Neutrophil (primary cell): ENCODE data around the gene ZBTB11.
"Not testable (repeated sequence)": the region's sequence is repeated elsewhere in the genome, so short reads cannot be mapped to it uniquely, and the experiment has no call there.

ENCODE experiments used
- H3K27ac ChIP-seq: fragments of 200-600 bp; sonication (generic); 2 replicates; pipeline ENCODE4 v1.5.1; 2016; ENCODE audit warnings: mild to moderate bottlenecking, moderate library complexity
- H3K27me3 ChIP-seq: fragments of 200-600 bp; sonication (generic); 2 replicates; pipeline ENCODE4 v1.6.0; 2016; ENCODE audit warnings: mild to moderate bottlenecking
- H3K36me3 ChIP-seq: fragments of 200-600 bp; sonication (generic); 2 replicates; pipeline ENCODE4 v1.5.1; 2017
- H3K4me1 ChIP-seq, 2 experiments: fragments of 200-600 bp in 1 of 2; sonication (generic) in 1 of 2; 1 replicate in 1 of 2; 2 replicates in 1 of 2; pipeline versions ENCODE4 v1.5.1 to v1.6.1; 2013 to 2016; ENCODE audit warnings: low read depth in 1 of 2, low read length in 1 of 2, mild to moderate bottlenecking in 1 of 2, moderate library complexity in 1 of 2; ENCODE audit not compliant: control insufficient read depth in 1 of 2, insufficient read depth in 1 of 2
- H3K4me3 ChIP-seq, 2 experiments: fragments of 200-600 bp in 1 of 2; sonication (generic) in 1 of 2; 1 replicate in 1 of 2; 2 replicates in 1 of 2; pipeline ENCODE4 v1.5.1; 2013 to 2016; ENCODE audit warnings: low read depth in 1 of 2, low read length in 1 of 2, mild to moderate bottlenecking in 1 of 2, moderate library complexity in 1 of 2
- H3K9me3 ChIP-seq: fragments of 200-600 bp; sonication (generic); 2 replicates; pipeline ENCODE4 v1.5.1; 2016
- CTCF ChIP-seq: fragments of 200-600 bp; sonication (generic); IDR thresholded peaks from 2 replicates; pipeline ENCODE4 v1.5.1; 2016; ENCODE audit warnings: antibody characterized with exemption

The ZBTB11 gene

DNA sequence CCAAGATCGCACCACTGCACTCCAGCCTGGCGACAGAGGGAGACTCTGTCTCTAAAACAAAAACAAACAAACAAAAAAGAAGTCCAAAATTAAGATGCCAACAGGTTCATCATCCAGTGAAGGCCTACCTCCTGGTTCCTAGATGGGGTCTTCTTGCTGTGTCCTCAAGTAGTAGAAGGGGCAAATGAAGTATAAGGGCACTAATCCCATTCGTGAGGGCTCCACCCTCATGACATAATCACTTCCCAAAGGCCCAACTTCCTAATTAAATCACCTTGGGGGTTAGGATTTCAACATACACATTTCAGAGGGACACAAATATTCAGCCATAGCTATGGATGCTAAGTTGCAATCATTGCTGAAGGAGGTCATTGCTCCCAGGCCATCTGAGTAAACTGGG lies 57.2 kb downstream of the ZBTB11 start:
- H3K27me3 ChIP-seq, result no peaks in the 10 kb centered on the region
- TF ChIP-seq CTCF, result no peak
- H3K4me3 ChIP-seq, result no peak overlapping the region
- H3K27ac ChIP-seq, result no peak overlapping the region
- no peaks in the 10 kb centered on the region for H3K9me3 ChIP-seq
- H3K36me3 ChIP-seq, result no peaks in the 10 kb centered on the region
- no peaks in the 10 kb centered on the region for H3K4me1 ChIP-seq

DNA sequence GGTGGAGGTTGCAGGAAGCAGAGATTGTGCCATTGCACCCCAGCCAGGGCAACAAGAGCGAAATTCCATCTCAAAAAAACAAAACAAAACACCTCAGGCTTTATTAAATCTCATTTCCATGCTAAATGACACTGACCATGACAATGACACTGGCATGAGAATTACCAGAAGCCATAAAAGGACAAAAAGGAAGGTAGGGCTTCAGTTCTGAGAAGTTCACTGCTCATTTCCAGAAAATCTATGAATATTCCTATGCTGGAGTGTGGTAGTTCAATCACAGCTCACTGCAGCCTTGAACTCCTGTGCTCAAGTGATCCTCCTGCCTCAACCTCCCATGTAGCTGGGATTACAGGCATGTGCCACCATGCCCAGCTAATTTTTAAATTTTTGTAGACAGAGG lies 58.2 kb downstream of the ZBTB11 start:
- no peaks in the 10 kb centered on the region for H3K36me3 ChIP-seq
- H3K4me3 ChIP-seq, result no peak overlapping the region
- no peaks in the 10 kb centered on the region for H3K4me1 ChIP-seq
- no peak for TF ChIP-seq CTCF
- no peak overlapping the region for H3K27ac ChIP-seq
- H3K9me3 ChIP-seq, result no peaks in the 10 kb centered on the region
- no peaks in the 10 kb centered on the region for H3K27me3 ChIP-seq

DNA sequence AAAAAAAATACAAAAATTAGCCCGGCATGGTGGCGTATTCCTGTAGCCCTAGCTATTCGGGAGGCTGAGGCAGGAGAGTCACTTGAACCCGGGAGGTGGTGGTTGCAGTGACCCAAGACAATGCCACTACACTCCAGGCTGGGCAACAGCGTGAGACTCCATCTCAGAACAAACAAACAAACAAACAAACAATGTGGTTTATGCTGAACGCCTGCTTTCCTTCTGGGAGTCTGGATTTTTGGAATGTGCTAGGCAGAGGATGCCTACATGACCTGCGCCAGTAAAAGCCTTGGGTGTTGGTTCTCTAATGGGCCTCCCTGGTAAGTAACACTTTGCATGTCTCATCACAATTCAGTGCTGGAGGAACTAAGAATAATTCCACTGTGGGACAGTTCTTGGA lies 59.5 kb downstream of the ZBTB11 start:
- no peaks in the 10 kb centered on the region for H3K27me3 ChIP-seq
- H3K36me3 ChIP-seq, result no peaks in the 10 kb centered on the region
- H3K4me3 ChIP-seq, result no peak overlapping the region
- H3K9me3 ChIP-seq, result no peaks in the 10 kb centered on the region
- no peak overlapping the region for H3K27ac ChIP-seq
- TF ChIP-seq CTCF, result no peak
- H3K4me1 ChIP-seq, result no peaks in the 10 kb centered on the region

DNA sequence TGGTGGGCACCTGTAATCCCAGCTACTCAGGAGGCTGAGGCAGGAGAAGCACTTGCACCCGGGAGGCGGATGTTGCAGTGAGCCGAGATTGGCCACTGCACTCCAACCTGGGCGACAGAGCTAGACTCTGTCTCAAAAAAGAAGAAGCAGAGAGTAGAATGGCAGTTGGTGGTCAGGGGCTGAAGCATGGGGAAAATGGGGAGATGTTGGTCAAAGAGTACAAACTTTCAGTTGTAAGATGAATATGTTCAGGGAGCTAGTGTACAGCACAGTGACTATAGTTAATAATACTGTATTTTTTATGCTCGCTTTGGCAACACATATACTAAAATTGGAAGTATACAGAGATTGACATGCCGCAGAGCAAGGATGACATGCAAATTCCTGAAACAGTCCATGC lies 61.4 kb downstream of the ZBTB11 start:
- H3K9me3 ChIP-seq, result no peaks in the 10 kb centered on the region
- no peaks in the 10 kb centered on the region for H3K27me3 ChIP-seq

DNA sequence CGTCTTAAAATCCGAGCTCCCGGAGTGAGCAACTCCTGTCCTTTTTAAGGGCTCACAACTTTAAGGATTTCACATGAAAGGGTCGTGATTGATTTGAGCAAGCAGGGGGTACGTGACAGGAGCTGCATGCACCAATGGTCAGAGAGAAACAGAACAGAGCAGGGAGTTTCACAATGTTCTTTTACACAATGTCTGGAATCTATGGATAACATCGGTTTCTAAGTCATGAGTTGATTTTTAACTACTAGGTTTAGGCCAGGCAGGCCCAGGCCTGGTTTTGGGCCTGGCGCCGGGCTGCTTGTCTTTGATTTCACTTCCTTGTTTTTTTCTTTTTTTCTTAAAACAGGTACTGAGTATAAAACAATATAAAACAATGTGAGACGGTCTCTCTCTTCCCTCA lies 63.9 kb downstream of the ZBTB11 start:
- not testable (repeated sequence) for H3K9me3 ChIP-seq

More for the DNA sequence above, 61.4 kb downstream of the ZBTB11 start:
- TF ChIP-seq CTCF, result no peak
- Histone ChIP-seq H3K4me1 (no peaks in the 10 kb centered on the region), H3K27ac (no peak overlapping the region), H3K4me3 (no peak overlapping the region), H3K36me3 (no peaks in the 10 kb centered on the region)

GRCh38 chr3:101611023-101611422 lies 65.9 kb downstream of the ZBTB11 start:
- Histone ChIP-seq H3K9me3 (no peaks in the 10 kb centered on the region), H3K4me1 (no peaks in the 10 kb centered on the region), H3K36me3 (no peaks in the 10 kb centered on the region), H3K27ac (no peak overlapping the region), H3K27me3 (no peaks in the 10 kb centered on the region), H3K4me3 (no peak overlapping the region)
- no peak for TF ChIP-seq CTCF

More for the DNA sequence above, 63.9 kb downstream of the ZBTB11 start:
- H3K27ac ChIP-seq, H3K27me3 ChIP-seq, H3K36me3 ChIP-seq, H3K4me3 ChIP-seq, H3K4me1 ChIP-seq: not testable (repeated sequence)

DNA sequence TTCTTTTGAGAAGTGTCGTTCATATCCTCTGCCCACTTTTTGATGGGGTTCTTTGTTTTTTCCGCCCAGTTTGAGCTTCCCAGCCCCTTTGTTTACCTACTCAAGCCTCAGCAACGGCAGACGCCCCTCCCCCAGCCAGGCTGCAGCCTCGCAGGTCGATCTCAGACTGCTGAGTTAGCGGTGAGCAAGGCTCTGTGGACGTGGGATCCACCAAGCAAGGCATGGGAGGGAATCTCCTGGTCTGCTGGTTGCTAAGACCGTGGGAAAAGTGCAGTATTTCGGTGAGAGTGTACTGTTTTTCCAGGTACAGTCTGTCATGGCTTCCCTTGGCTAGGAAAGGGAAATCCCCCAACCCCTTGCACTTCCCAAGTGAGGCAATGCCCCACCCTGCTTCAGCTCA lies 71.5 kb downstream of the ZBTB11 start:
- not testable (repeated sequence) for H3K9me3 ChIP-seq, H3K4me3 ChIP-seq, H3K27me3 ChIP-seq, H3K27ac ChIP-seq, H3K36me3 ChIP-seq, H3K4me1 ChIP-seq
